Fibroblast of peridontal ligament (primary cell): ENCODE data around the gene TOB1.
A peak's percentile ranks its signal among the peaks of the same experiment; 100 is the strongest.

Source experiments
- DNase-seq: peaks from one replicate; pipeline ENCODE4 v3.0.0-alpha.2; 2010; ENCODE audit errors: extremely low read depth

The TOB1 gene

GRCh38 chr17:50845240-50846147 is 20.7 kb downstream of the TOB1 start:
- DNase-seq, result peak; percentile 36

GRCh38 chr17:50844117-50844700 is 21.9 kb downstream of the TOB1 start:
- DNase-seq, result no peak

- DNase-seq, result no peak
Observed at GRCh38 chr17:50843150-50843905, 22.8 kb downstream of the TOB1 start.

- no peak for DNase-seq
Observed at GRCh38 chr17:50842506-50843149, 23.5 kb downstream of the TOB1 start.

- DNase-seq, result peak; percentile 73
Observed at GRCh38 chr17:50841949-50842354, 24.2 kb downstream of the TOB1 start.

GRCh38 chr17:50841277-50841948 is 24.7 kb downstream of the TOB1 start:
- no peak for DNase-seq

DNA sequence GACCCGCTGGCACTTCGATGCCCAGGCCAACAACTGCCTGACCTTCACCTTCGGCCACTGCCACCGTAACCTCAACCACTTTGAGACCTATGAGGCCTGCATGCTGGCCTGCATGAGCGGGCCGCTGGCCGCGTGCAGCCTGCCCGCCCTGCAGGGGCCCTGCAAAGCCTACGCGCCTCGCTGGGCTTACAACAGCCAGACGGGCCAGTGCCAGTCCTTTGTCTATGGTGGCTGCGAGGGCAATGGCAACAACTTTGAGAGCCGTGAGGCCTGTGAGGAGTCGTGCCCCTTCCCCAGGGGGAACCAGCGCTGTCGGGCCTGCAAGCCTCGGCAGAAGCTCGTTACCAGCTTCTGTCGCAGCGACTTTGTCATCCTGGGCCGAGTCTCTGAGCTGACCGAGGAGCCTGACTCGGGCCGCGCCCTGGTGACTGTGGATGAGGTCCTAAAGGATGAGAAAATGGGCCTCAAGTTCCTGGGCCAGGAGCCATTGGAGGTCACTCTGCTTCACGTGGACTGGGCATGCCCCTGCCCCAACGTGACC is 25.8 kb downstream of the TOB1 start:
- no peak for DNase-seq

GRCh38 chr17:50839591-50840310 is 26.4 kb downstream of the TOB1 start:
- DNase-seq, result no peak

- no peak for DNase-seq
Observed at GRCh38 chr17:50837980-50838954, 27.9 kb downstream of the TOB1 start.

- no peak for DNase-seq
Observed at GRCh38 chr17:50837286-50837979, 28.7 kb downstream of the TOB1 start.

DNA sequence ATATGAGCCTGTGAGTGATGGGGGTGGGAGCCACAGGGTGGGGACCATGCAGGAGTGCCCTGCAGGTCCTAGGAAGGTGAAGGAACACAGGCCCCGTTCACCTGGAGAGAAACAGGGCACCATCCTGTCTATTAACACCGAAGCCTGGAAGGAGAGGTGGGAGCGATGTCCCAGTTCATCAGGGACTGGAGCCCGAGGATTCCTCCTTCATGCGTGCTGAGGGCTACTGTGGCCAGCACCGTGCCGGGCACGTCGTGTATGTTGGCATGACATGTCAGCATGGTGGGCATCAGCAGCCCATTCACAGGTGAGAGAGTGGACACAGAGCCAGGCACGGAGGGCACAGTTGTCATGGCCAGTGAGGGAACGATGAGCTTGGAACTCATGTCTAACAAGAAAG is 29.3 kb downstream of the TOB1 start:
- DNase-seq, result no peak

DNA sequence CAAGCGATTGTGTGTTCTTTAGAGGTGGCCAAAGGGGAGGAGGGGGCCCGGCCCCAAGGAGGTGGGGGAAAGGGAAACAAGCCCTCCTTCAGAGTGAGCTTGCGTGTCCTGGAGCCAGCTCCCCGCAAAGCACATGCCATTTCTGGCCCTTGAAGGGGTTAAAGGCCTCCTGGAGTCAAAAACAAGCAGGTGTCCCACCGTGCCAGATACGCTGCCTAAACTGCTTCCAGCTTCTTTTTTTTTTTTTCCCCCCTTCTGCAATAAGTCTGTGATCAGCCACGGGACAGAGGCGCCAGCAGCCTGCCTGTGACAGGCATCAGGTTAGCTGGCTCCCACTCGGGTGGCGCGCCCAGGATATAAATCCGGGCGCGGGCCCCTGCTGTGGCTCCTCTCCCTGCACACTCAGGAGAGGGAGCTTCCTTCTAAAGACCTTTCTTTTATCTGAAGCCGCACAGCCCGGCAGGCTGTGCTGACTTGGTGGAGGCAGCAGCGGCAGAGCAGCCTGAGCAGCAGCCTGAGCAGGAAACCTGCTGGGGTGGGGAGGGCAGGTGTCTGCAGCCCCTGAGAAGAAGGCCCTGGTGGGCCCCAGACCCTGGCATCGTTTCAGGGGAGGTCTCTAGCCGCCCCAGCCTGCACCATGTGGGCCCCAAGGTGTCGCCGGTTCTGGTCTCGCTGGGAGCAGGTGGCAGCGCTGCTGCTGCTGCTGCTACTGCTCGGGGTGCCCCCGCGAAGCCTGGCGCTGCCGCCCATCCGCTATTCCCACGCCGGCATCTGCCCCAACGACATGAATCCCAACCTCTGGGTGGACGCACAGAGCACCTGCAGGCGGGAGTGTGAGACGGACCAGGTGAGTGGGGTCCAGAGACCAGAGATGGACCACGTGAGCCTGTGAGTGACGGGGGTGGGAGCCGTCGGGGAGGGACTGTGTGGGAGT is 30.6 kb downstream of the TOB1 start, which contains the start of gene WFIKKN2:
Gene WFIKKN2, plus strand, starts transcription at position 286 of the 934 bp plus-strand sequence. Its CDS starts 352 bp downstream, at position 638.
- no peak for DNase-seq

GRCh38 chr17:50834429-50835300 is 31.5 kb downstream of the TOB1 start:
- peak; percentile 28 for DNase-seq

DNA sequence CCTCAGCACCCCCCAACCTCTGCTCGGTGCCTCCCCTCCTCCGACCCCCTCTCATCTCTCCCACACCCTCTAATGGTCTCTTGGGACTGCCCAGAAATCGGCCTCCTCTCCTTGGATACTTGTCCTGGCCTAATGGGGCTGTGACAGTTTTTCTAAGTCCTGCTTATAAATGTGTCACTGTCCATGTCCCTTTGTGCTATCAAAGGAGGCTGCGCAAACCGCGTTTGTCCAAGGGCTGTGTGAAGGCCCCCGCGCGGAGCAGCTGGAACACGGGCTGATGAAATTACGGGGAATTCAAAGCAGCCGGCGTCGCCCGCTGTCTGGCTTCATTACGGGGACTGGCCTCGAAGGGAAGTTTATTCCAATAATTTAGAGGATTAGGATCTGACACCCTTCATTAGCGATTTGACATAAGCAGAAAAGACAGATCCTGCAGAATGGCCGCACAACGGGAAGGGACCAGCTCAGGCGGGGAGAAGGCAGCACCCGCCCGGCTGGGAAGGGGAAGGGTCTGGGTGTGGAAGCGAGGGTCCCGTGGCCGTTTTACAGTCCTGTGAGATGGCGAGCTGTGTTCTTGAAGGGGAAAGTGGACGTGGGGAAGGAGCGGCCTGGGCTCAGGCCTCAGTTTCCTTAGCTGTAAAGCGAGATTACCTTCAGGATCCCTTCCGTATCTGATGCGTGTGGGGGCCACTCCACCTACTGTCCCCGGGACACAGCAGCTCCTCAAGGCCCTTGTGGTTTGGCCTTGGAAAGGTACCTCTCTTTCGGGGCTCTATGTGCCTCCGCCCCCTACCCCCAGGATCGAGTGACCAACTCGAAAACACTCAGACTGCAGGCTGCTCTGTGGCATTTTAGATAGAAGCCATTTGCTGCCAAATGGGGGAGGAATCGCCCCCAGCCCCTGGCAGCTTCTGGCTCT is 32.4 kb downstream of the TOB1 start:
- DNase-seq, result no peak

GRCh38 chr17:50832864-50833381 is 33.2 kb downstream of the TOB1 start:
- no peak for DNase-seq
